RWPE2 (cell line): ENCODE measurements around the gene IL2RA.

Experiments used
- ATAC-seq: fragments of 200-7000 bp; cut with Tn5 transposase; 3 replicates; pipeline ENCODE4 v1.9.1; 2021; ENCODE audit warnings: low read depth
- DNase-seq: peaks from one replicate; pipeline ENCODE4 v3.0.0-alpha.2; 2020; ENCODE audit warnings: low spot score
- H3K27ac ChIP-seq: fragments of 450-650 bp; 2 replicates; pipeline ENCODE4 v1.5.1; 2017; ENCODE audit warnings: mild to moderate bottlenecking; ENCODE audit not compliant: poor library complexity, severe bottlenecking
- H3K27me3 ChIP-seq: fragments of 250-450 bp; sonication (Bioruptor Pico); 2 replicates; pipeline ENCODE4 v1.5.1; 2021; ENCODE audit warnings: mild to moderate bottlenecking, moderate library complexity; ENCODE audit not compliant: insufficient read depth, poor library complexity, severe bottlenecking
- H3K36me3 ChIP-seq: fragments of 250-450 bp; sonication (Bioruptor Pico); 2 replicates; pipeline ENCODE4 v1.5.1; 2020; ENCODE audit warnings: low read depth, mild to moderate bottlenecking, moderate library complexity
- H3K4me1 ChIP-seq: fragments of 250-450 bp; sonication (Bioruptor Pico); 2 replicates; pipeline ENCODE4 v1.5.1; 2021; ENCODE audit warnings: mild to moderate bottlenecking, moderate library complexity; ENCODE audit not compliant: insufficient read depth, poor library complexity, severe bottlenecking
- H3K4me3 ChIP-seq: fragments of 250-450 bp; sonication (Bioruptor Pico); 2 replicates; pipeline ENCODE4 v1.5.1; 2021; ENCODE audit warnings: mild to moderate bottlenecking, moderate library complexity; ENCODE audit not compliant: severe bottlenecking
- H3K9me3 ChIP-seq: fragments of 250-450 bp; sonication (Bioruptor Pico); 2 replicates; pipeline ENCODE4 v1.5.1; 2021; ENCODE audit warnings: mild to moderate bottlenecking, moderate library complexity; ENCODE audit not compliant: severe bottlenecking
- TF ChIP-seq, protein P1 (sequence below): fragments of 450-650 bp; IDR thresholded peaks from one replicate; pipeline ENCODE4 v1.5.1; 2017; ENCODE audit warnings: mild to moderate bottlenecking, moderate library complexity; ENCODE audit not compliant: poor library complexity, severe bottlenecking

Gene IL2RA

DNA sequence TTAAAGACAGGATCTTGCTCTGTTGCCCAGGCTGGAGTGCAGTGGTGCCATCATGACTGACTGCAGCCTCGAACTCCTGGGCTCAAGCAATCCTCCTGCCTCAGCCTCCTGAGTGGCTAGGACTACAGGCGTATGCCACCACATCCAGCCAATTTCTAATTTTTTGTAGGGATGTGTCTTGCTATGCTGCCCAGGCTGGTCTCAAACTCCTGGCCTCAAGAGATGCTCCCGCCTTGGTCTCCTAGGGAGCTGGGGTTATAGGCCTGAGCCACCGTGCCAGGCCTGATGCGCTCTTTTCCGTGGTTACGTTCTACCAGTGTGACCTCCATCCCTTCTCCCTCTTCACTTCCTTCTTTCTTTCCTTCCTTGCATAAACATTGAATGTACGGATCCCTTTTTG is 50.6 kb downstream of the IL2RA start:
- TF ChIP-seq, protein P1, sequence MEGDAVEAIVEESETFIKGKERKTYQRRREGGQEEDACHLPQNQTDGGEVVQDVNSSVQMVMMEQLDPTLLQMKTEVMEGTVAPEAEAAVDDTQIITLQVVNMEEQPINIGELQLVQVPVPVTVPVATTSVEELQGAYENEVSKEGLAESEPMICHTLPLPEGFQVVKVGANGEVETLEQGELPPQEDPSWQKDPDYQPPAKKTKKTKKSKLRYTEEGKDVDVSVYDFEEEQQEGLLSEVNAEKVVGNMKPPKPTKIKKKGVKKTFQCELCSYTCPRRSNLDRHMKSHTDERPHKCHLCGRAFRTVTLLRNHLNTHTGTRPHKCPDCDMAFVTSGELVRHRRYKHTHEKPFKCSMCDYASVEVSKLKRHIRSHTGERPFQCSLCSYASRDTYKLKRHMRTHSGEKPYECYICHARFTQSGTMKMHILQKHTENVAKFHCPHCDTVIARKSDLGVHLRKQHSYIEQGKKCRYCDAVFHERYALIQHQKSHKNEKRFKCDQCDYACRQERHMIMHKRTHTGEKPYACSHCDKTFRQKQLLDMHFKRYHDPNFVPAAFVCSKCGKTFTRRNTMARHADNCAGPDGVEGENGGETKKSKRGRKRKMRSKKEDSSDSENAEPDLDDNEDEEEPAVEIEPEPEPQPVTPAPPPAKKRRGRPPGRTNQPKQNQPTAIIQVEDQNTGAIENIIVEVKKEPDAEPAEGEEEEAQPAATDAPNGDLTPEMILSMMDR: no peak
- Histone ChIP-seq H3K27me3 (no peaks in the 10 kb centered on the region), H3K4me1 (no peaks in the 10 kb centered on the region), H3K27ac (no peak overlapping the region), H3K9me3 (no peaks in the 10 kb centered on the region), H3K4me3 (no peak overlapping the region), H3K36me3 (no peaks in the 10 kb centered on the region)
- DNase-seq: no peak
- ATAC-seq: no peak

DNA sequence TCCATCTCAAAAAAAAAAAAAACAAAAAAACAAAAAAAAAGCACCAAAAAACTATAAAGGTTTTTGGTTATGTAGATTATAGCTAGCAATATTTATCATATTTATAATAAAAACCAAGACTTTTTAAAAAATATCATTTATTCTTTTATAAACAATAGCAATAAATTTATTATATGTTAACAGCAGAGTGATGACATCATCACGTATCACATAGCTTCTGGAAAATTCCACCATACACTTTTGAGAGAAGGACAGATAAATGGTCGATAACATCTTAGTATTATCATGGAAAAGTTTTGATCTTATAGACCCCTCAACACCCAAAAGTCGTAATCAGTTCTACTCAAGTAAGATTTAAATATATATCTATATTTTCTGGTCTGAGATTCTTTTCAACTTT is 51.6 kb downstream of the IL2RA start:
- Histone ChIP-seq H3K4me1 (no peaks in the 10 kb centered on the region), H3K9me3 (no peaks in the 10 kb centered on the region), H3K36me3 (no peaks in the 10 kb centered on the region), H3K4me3 (no peak overlapping the region), H3K27ac (no peak overlapping the region), H3K27me3 (no peaks in the 10 kb centered on the region)
- ATAC-seq (no peak), DNase-seq (no peak)
- TF ChIP-seq, protein P1: no peak

DNA sequence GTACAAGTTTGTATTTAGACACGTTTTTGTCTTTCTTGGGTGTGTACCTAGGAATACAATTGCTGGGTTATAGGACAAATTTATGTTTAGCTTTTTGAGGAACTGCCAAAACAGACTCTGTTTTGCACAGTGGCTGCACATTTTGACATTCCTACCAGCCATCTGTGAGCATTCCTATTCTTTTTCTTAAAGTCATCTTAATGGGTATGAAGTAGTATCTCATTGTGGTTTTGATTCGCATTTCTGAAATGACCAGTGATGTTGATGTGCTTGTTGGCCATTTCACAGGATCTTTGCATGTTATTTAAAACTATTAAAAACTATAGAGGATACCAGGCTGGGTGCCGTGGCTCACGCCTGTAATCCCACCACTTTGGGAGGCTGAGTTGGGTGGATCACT is 52.2 kb downstream of the IL2RA start:
- Histone ChIP-seq H3K36me3 (no peaks in the 10 kb centered on the region), H3K9me3 (no peaks in the 10 kb centered on the region), H3K27me3 (no peaks in the 10 kb centered on the region), H3K4me1 (no peaks in the 10 kb centered on the region), H3K27ac (no peak overlapping the region), H3K4me3 (no peak overlapping the region)
- ATAC-seq: no peak
- TF ChIP-seq, protein P1: no peak
- no peak for DNase-seq

DNA sequence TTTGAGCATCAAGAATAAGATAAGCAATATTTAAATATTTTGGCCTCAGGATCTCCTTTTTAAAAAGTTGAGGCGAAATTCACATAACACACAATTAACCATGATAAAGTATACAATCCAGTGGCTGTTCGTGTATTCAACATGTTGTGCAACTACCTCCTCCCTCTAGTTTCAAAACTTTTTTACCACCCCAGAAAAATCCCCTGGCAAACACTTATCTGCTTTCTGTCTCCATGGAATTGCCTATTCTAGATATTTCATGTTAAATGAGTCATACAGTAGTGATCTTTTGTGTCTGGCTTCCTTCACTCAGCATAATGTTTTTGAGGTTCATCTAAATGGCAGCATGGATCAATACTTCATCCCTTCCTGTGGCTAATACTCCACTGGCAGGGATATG is 53.0 kb downstream of the IL2RA start:
- TF ChIP-seq, protein P1: no peak

DNA sequence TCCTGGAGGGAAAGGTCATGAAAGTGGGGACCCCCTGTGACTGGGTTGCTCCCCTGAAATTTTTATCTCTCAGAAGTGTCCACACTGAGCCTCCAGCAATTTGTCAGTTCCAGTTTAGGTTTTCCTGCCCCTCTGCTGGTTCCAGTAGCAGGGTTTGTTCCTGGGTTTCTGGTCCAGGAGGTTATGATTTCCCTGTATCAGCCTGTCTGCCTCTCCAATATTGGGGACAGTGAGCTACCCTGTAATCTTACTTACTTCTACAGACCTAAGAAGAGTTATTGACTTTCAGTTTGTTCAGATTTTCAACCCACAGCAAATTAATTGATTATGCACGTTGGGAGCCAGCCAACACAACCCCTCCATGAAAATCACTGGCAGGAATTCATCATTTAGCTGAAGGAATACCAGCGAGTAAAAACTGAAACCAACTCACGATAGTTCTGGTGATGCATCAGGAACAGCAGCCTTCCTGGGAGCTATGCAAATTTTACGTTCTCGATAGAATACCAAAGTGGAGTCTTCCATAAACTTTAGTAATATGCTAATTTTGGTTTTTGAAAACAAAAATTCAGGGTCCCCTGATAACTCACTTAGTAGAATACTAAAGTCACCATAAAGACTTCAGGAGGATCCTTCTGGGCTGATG is 53.5 kb downstream of the IL2RA start:
- Histone ChIP-seq H3K4me1 (no peaks in the 10 kb centered on the region), H3K36me3 (no peaks in the 10 kb centered on the region), H3K9me3 (no peaks in the 10 kb centered on the region), H3K4me3 (no peak overlapping the region), H3K27ac (no peak overlapping the region), H3K27me3 (no peaks in the 10 kb centered on the region)
- TF ChIP-seq, protein P1: no peak
- ATAC-seq (no peak), DNase-seq (no peak)

More for the DNA sequence above, 53.0 kb downstream of the IL2RA start:
- H3K36me3 ChIP-seq: no peaks in the 10 kb centered on the region
- ATAC-seq (no peak), DNase-seq (no peak)
- H3K27me3 ChIP-seq: no peaks in the 10 kb centered on the region
- no peaks in the 10 kb centered on the region for H3K4me1 ChIP-seq
- no peak overlapping the region for H3K4me3 ChIP-seq
- no peak overlapping the region for H3K27ac ChIP-seq
- no peaks in the 10 kb centered on the region for H3K9me3 ChIP-seq
